ENCODE data around the gene RGS16.
"Not testable (repeated sequence)": the region's sequence is repeated elsewhere in the genome, so short reads cannot be mapped to it uniquely, and the experiment has no call there.

Gene RGS16, protein sequence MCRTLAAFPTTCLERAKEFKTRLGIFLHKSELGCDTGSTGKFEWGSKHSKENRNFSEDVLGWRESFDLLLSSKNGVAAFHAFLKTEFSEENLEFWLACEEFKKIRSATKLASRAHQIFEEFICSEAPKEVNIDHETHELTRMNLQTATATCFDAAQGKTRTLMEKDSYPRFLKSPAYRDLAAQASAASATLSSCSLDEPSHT

DNA sequence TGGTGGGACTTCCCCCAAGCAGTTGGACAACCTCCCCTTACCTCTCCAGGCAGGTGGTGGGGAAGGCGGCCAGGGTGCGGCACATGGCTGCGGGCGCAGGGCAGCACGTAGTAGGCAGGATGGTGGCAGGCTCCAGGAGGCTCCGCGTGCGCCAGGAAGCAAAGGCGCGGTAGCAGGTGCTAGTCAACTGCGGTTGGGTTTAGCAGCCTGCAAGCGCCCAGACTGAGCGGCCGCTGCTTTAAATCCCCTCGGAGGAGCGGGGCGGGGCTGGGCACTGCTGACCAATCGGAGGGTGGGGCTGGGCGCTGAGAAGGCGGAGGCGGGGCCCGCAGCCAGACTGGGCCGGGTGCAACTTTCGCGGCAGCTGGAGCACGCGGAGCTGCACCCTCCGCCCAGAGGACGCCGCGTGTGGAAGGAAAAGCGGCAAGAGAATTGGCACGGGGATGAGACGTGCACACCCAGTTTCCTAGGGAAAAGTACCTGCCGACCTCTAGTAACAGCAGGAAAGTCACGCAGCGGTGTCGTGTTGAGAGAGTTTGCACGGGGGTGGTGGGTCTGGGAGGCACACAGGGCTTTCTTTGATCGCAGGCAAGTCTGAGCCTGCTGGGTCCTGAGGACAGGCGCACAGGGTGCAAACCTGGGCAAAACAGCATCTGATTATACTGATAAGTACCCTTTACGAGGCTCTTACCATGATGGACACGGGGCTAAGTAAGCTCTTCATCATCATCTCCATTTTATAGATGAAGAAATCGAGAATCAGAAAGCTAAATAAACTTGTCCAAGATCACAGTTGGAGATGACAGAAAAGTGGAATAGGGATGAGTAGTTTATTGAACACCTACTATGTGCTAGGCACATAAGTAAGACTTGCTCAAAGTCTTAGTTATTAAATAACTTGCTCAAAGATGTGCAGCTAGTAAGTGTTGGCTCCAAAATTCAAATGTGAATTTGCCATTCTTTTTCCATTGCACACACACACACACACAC, at the start of gene RGS16:
Gene RGS16, minus strand, starts transcription at position 215 of the 990 bp plus-strand sequence. Its CDS starts 130 bp downstream, at position 85.
- DNase-seq, result peak; percentile 69

DNA sequence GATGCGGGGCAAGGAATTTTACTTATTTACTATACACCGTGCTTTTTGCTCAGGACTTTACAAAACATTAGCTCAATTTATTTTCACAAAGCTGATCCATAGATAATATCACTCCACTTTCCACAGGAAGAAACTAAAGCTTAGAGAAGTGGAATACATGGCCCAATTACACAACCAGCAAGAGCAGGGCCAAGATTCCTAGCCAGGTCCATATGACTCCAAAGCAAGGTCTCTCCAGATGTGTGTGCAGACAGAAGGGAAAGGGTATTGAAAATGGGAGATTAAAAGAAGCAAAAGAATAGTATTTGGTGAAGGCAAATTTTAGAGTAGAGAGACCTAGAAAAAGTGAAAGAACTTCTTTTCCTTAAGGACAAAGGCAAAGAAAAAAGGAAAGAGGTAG, 49.8 kb upstream of the RGS16 start:
- no peak for DNase-seq

DNA sequence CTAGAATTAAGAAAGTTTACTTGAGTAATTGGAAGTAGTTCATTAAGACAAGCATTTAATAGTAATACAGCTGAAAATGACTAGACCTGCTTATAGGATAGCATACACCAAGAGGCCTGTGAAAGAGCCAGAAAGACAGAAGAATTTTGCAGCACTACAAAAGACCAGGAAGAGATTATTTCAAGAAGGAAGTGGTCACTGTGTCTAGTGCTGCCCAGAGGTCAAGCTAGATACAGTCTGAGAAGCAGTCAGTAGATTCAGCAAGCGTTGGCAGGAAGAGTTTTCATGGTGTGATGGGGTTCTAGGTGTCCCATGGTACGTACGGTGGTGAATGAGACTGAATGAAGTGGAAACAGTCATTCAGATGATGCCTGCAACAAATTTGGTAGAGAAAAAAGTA, 48.7 kb upstream of the RGS16 start:
- DNase-seq, result no peak

DNA sequence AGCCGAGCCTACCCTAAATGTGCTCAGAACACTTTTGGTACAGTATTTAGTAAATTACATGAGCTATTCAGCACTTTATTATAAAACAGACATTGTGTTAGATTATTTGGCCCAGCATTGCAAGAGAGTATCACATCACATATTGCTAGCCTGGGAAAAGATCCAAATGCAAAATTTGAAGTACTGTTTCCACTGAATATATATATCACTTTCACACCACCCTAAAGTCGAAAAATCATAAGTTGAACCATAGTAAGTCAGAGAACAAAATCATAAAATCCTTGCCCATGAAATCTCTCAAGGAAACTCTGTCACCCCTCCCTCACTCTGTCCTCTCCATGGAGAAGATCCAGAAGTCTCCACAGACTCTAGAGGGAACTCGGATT, 47.1 kb upstream of the RGS16 start:
- no peak for DNase-seq

DNA sequence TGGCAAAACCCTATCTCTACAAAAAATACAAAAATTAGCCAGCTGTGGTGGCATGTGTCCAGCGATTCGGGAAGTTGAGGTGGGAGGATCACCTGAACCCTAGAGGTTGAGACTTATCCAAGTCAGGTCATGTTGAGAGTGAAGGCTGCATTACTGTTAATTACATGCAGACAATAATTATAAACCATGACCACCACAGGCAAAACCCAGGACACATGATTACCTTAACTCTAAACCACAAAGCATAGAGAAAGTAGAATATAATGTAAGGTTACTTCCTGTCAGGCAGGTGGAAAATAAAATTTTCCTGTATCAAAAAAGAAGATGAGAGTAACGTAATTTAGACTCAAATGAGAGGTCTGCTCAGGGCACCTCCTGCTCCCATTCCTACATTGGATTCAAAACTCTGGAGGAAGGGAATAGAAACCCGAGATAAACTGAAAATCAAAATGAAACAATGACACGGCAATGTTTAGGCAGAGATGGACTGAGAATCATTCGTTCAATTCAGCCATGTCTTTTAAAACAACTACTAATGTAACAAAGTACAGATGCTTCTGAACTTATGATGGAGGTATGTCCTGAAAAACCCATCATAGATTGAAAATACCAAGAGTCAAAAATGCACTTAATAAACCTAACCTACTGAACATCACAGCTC, 46.6 kb upstream of the RGS16 start:
- no peak for DNase-seq

DNA sequence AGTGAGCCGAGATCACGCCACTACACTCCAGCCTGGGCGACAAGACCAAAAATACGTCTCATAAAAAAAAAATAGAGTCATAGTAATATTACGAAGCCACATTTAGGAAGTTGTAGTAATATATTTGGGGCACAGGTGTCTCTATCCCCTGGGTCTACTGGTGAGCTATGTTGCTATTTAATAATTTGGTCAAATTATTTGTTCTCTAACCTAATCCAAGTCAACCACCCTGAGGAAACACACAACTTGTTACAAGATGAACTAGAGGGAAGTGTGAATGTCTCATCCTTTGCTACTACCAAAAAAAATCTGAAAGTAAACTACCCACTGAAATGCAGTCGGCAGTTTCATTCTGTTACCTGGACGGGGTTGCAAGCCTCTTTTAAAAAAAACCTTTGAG, 44.9 kb upstream of the RGS16 start:
- DNase-seq, result no peak

DNA sequence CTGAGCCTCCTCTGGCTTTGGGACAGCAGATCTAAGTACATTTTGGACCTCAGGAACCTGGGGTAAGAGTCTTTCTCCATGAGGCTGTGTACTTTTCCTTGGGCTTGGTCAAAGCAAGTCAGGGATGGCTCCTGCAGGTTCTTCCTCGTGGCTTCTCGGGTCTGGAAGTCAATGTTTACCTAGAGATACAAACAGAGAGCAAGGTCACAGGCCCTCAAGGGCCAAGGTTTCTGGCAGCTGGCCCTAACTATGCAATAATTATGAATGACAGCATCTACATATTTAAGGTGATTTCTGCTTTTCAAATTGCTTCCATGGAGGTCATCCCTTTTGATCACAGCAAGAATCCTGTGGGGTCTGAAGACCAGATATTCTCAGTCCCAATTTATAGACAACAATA, 42.5 kb upstream of the RGS16 start:
- no peak for DNase-seq

DNA sequence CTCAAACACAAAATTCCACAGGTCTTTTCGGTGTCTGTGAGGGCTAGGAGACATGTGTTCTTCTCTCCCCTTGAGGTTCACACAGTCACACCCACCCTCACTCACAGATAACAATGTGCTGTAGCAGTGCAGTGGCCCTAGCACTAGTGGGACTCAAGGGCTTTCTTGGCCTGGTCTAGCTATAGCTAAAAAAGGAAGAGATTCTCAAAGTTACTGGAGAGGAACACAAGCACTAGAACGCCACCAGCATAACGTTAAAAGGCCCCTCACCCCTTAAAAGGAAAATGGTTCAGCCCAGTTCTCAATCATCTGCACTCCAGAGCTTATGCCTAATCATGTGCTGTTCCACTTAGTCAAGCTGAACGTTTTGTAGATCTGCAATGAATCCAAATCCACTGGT, 40.7 kb upstream of the RGS16 start:
- DNase-seq, result no peak

DNA sequence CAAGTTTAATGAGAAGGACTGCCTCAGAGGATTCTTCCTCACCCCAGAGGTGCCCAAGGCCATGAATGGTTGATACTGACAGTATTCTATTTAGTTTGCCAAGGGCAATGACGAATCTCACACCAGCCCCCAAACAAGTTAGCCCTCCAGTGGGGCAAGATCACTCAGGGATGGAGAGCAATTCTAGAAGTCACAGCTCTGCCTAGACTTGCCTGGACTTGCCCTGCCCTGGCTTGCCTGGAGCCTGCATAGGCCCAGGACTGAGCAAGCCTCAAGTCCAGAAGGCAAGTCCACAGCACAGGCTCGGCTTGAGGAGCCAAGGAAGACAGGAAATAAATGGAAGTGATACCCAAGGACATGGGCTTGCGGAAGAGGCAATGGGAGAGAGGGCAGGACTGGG, 39.5 kb upstream of the RGS16 start:
- no peak for DNase-seq

DNA sequence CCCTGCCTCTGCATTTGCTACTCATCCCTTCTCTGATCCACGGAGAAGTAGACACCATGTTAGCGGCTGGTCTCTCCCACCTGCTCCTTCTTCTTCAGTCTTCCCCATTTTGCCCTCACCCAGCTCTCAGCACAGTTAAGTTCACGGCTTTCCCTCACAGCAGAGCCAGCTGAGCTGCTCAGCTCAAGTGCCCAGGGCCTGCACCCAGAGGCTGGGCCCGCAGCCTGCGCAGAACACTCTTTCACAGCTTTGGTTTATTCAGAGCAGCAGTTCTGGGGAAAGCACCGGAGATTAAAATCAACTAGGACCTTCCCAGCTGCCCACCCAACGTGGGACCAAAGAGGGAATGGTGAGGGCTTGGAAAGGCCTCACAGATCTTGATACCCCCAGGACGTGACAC, 38.3 kb upstream of the RGS16 start:
- no peak for DNase-seq

DNA sequence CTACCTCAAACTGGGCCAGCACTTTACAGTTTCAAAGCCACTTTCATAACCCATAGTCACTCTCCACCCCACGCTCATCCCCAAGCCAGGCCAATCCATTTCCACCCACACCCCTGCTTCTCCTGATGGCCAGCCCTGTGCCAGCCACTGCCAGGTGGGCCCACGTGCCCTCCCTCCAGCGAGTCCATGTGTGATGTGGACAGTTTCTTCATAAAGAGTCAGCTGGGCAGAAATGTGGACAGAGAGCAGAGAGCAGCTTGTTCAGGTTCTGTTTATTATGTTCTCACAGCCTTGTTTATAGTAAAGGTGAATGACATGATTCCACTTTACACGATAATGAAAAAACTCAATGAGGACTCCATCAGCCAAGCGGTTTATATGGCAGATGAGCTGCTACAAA, 37.4 kb upstream of the RGS16 start:
- DNase-seq, result no peak

DNA sequence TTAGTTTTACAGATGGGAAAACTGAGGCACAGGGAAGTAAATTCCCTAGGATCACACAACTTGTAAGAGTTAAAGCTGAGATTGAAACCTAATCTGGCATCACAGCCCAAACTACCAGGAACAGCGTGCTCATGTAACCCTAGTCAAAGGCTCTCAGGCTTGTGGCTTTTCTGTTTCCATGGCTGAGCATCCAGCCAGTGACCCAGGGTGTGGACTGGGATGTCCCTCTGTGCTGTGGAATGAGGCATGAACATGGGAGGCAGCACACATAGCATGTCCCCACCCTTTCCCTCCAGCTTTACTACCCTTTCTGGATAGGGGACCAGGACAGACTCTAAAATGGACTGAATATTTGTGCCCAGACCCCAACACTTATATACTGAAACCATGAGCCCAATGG, 35.1 kb upstream of the RGS16 start:
- no peak for DNase-seq

DNA sequence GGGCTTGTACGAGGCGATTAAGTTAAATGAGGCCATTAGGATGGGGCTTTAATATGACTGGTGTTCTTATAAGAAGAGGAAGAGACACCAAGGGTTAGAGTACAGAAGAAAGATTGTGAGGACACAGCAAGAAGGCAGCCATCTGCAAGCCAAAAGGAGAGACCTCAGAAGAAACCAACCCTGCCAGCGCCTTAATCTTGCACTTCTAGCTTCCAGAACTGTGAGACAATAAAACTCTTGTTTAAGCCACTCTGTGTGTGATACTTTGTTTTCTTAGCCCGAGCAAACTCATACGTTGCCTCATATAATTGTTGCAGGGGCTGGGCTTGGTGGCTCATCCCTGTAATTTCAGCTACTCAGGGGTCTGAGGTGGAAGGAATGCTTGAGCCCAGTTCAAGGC, 33.6 kb upstream of the RGS16 start:
- DNase-seq, result no peak

DNA sequence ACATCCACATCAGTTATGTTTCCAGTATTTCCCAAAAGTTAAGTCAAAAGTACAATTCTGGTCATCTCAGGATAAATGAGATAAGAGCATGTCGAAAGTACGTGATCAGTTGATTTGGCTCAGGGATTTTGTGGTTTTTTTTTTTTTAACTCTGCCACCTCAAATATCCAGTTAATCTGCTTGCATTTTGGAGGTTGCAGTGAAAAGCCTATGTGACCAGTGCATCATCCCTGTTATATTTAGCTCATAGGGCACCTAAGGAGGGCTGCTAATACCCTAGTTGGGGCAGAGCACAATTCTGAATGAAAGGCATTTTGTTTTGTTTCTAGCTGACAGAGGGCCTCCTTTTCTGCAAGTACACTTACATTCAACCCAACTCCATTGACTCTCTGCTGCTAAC, 31.7 kb upstream of the RGS16 start:
- DNase-seq, result no peak

DNA sequence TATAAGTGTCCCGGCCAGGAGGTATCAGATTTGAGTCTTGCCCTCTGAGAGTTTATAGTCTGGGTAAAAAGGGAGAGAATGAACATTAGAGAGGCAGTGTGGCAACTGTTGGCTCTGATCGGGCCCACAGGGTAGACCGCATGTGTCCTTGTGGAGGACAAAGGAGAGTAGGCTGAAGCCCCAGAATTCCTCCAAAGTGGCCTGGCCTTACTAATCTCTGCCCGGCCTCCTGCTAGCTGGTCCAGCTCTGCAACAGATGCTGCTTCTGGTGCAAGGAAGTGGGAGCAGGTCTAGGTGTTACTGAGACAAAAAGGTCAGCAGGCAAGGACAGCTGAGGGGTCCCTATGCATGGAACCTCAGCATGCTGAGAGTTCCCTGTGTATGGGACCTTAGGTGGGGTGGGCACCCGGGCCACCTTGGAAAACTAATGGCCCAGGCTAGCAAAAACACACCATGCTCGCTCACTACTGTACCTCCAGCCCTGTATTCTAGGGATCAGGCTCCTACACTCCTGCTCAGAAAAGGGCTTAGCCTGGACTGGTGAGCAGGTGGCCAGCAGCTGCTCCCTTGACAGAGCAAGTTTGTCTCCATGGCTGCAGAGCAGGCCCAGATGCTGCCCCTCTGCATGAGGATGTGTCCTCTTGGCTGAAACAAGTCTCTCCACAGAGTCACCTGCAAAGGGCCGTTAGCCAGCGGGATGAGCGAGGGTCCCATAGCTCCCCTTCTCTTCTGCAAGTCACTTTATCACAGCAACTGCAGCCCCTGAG, 30.3 kb upstream of the RGS16 start:
- DNase-seq, result no peak

DNA sequence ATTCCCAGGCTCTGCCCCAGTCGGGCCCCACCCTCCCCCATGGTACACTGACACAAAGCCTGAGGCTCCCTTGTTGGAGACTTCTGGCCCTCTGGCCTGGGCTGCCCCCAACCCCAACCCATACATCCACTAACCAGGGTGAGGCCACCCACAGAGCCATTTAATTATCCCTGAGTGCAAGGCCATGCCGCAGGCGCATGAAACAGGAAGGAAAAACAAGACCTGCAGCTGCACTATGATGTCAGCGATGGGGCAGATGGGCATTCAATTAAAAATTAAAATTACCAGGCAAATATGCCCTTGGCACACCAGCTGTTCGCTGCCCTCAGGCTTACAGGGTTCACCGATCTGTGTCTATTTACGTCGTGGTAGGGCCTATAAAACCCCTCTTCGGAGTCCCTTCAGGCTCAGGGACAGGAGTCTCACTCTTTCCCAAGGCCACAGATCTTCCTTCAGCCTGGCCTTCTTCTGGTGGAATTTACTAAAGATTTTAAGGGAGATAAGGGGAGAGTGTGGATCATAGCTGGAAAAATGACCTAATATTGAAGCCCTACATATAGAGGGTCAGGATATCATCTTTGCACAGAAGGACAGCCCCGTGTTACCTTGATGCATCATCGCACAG, 29.6 kb upstream of the RGS16 start:
- DNase-seq, result peak; percentile 89

DNA sequence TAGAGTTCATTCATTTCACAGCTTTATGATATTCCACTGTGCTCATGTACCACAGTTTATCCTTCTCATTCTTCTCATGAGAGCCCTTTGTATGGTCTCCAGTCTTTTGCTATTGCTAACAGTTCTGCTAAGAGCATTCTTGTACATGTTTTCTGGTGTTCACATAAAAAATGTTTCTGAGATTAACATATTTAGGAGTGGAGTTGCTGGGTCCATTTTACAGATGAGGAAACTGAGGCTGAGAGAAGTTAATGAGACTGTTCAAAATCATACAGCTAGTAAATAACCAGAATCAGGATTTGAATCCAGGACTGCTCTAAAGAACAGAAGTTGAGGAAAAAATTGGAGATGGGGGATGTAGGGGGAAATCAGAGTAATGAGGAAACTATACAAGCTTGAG, 28.8 kb upstream of the RGS16 start:
- no peak for DNase-seq

DNA sequence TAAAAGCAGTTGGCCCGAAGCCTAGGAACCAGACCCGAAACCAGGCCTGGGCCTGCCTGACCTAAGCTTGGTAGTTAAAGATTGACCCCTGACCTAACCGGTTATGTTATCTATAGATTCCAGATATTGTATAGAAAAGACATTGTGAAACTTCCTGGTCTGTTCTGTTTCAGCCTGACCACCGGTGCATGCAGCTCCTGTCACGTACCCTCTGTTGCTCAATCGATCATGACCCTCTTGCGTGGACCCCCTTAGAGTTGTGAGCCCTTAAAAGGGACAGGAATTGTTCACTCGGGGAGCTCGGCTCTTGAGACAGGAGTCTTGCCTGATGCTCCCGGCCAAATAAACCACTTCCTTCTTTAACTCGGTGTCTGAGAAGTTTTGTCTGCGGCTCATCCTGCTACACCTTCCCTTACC, 28.3 kb upstream of the RGS16 start:
- DNase-seq, result not testable (repeated sequence)

DNA sequence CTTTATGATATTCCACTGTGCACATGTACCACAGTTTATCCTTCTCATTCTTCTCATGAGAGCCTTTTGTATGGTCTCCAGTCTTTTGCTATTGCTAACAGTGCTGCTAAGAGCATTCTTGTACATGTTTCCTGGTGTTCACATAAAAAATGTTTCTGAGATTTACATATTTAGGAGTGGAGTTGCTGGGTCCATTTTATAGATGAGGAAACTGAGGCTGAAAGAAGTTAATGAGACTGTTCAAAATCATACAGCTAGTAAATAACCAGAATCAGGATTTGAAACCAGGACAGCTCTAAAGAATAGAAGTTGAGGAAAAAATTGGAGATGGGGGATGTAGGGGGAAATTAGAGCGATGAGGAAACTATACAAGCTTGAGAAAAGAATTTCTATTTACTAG, 27.8 kb upstream of the RGS16 start:
- DNase-seq, result no peak

DNA sequence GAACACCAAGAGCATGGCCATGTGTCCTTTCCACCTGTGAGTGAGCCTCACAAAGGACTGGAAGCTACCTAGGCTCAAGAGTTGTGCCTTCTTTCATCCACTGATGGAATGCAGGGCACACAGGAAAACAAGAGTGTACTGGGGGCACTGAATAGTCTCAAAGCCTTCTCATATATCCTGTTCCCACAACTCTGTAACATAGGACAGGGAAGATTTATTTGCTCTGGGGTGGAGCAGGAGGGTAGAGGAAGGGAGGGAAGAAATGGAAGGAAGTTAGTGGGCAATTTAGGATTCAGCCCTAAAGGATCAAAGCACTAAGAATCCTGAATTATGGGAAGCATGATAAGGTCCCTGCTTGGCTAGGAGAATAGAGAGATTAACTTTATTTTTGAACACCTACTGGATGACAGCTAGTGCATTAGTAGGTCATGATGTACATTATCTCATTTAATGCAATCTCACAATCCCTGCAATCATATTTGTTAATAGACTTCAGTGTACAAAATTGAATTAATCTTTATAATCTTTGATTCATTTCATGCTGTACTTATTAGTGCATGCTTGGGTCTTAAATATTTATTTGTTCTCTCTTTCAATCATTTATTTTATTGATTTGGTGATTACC, 27.0 kb upstream of the RGS16 start:
- DNase-seq, result no peak

DNA sequence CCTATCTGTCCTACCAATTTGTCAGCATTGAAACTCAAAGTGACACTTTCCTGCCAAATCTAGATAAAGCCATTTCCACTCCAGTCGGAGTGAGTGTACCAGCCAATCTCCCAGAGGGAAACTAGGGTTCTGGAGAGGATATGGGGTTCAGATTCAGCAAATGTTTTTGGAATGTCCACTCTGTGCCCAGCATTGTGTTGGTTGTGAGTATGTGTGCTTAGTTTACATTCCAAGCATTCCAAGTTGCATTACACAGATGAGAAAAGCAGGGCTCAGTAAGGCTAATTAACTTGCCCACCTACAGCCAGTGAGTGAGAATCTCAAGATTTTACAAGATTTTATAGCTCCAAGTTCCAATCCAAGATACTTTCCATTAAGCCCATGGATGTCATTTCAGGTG, 26.4 kb upstream of the RGS16 start:
- DNase-seq, result no peak

DNA sequence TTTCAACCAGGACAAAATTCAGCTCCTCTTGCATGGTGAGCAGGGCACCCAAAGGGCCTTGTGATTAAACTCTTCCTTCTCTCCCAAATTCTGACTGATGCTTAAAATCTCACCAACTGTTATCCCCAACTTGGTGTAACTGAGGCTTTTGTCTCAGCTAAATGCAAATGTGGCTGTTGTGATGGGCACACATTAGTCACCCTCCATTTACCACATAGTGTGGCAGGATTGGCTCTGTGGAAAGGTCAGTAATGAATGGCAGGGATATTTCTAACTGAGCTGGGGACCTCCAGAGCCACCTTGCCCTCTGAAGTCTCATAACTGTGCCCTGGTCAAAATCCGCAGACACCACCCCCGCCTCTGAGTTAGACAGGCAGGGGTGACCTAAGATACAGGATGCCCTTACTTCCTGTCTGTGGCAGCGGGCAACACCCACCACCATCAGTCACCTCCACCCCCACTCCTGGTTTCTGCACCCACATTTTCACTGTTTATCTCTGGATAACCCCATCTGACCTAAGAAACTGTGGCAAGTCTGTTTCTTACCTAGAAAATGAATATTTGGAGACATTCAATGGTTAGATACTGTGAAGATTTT, 25.4 kb upstream of the RGS16 start:
- DNase-seq, result no peak

Data from NCI-H2081 treated with DMSO at 0.1 percent for 48 hours (cell line).